ENCODE data around the gene GAL3ST3. TPM values are rescaled to one million over a fixed set of nuclear protein-coding genes. Genes with fewer than 3 reads are reported as not detected.
"Not testable (repeated sequence)": the region's sequence is repeated elsewhere in the genome, so short reads cannot be mapped to it uniquely, and the experiment has no call there.

Gene GAL3ST3, protein sequence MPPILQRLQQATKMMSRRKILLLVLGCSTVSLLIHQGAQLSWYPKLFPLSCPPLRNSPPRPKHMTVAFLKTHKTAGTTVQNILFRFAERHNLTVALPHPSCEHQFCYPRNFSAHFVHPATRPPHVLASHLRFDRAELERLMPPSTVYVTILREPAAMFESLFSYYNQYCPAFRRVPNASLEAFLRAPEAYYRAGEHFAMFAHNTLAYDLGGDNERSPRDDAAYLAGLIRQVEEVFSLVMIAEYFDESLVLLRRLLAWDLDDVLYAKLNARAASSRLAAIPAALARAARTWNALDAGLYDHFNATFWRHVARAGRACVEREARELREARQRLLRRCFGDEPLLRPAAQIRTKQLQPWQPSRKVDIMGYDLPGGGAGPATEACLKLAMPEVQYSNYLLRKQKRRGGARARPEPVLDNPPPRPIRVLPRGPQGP
- 1.5 TPM for total RNA-seq
- long read RNA-seq, partial matches to known transcripts: 0 of 1 reads
- long read RNA-seq, other reads (novel, unspliced or antisense): 0 of 1 reads

DNA sequence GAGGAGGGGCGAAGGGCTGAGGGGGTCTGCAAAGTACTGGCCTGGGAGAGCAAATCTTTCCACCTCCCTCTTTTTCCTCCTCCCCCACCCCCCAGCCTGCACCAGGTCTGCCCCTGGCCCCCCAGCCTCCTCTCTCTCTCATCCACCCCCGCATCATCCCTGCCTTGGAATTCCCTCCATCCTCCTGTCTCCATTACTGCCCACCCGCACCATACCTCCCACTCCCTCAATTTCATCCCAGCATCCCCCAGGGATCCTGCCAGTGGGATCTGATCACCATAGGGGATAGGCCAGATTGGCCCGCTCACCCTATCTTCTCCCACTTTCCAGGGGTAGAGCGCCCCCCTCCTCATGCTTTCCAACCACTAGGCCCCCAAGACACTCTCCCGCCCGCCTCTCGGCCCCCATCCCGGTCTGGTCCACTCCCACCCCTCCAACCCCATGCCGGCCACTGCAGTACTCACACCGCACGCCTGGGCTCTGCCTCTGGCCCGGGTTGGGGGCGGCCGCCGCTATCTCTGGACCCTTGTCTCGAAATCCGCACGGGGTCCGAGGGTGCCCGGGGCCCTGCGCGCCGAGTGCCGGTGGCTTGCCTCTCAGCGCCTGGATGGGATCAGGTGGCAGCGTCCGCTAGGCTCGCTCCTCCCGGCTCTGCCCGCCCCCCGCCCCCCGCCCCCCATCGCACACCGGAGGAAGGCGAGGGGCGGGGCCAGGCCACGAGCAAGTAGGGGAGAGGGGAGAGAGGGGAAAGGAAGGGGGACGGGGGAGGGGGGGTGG lies at the start of gene GAL3ST3:
TSS of gene GAL3ST3 (minus strand) at position 615 of the 777 bp plus-strand sequence. CDS start 3,746 bp downstream, outside the sequence.
- ATAC-seq (no peak), DNase-seq (ENCODE audit: missing footprints) (no peak)
- intact Hi-C loops (cut with DNase I): no loop called here

DNA sequence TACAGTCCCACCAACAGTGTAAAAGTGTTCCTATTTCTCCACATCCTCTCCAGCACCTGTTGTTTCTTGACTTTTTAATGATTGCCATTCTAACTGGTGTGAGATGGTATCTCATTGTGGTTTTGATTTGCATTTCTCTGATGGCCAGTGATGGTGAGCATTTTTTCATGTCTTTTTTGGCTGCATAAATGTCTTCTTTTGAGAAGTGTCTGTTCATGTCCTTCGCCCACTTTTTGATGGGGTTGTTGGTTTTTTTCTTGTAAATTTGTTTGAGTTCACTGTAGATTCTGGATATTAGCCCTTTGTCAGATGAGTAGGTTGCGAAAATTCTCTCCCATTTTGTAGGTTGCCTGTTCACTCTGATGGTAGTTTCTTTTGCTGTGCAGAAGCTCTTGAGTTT lies 43.2 kb upstream of the GAL3ST3 start:
- intact Hi-C loops (cut with DNase I); DNase-seq (ENCODE audit: missing footprints); ATAC-seq: not testable (repeated sequence)

DNA sequence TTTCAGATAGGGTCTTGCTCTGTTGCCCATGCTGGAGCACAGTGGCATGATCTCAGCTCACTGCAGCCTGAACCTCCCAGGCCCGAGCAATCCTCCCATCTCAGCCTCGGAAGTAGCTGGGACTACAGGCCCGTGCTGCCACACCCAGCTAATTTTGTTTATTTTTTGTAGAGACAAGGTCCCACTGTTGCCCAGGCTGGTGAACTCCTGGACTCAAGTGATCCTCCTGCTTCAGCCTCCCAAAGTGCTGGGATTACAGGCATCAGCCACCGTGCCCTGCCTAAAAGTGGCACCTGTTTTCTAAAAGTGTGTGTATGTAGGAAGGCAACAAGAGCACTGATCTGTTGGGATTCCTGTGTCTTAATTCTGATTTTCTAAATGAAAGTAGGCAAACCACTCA lies 41.3 kb upstream of the GAL3ST3 start:
- ATAC-seq (no peak), DNase-seq (ENCODE audit: missing footprints) (peak; percentile 11)
- intact Hi-C loops (cut with DNase I): no loop called here

DNA sequence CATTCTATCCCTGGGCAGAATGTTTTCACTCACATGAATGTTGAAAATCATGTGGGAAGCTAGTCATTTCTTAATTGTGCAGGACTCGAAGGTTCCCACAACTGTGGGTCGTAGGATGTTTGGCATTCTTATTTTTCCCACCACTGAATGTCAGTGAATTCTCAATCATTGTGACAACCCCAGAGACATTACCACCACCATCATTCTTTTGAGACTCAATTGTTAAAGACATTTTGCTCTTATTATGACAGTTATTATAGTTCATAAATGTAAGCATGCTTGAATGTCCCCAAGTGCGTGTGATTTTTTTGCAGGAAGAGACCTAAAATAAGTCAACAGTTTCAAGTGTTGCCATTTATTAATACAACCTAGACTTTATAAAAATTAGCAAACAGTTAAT lies 40.1 kb upstream of the GAL3ST3 start:
- intact Hi-C loops (cut with DNase I): no loop called here
- ATAC-seq: no peak
- DNase-seq (ENCODE audit: missing footprints): no peak

DNA sequence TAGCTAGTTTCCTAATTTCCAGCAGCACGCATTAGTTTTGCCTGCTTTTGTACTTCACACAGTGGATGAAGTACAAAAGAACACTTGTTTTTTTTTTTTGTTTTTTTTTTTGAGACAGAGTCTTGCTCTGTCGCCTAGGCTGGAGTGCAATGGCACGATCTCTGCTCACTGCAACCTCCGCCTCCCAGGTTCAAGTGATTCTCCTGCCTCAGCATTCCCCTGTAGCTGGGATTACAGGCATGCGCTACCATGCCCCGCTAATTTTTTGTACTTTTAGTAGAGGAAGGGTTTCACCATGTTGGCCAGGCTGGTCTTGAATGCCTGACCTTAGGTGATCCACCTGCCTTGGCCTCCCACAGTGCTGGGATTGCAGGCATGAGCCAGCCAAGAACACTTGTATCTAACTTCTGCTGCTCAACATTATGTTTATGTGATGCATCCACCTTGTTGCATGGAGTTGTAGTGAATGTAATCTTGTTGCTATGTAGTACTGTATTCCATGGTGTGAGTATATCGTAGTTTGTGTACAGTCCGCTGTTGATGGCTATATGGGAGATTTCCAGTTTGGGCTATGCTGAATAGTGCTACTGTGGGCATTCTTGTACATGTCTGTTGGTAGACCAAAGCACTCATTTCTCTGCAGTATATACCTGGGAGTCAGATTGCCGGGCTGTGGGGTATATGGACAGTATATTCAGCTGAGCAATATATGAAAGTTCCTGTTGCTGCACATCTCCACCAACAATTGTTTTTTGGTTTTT lies 38.4 kb upstream of the GAL3ST3 start:
- DNase-seq (ENCODE audit: missing footprints) (peak; percentile 56), ATAC-seq (no peak)
- intact Hi-C loops (cut with DNase I): no loop called here

DNA sequence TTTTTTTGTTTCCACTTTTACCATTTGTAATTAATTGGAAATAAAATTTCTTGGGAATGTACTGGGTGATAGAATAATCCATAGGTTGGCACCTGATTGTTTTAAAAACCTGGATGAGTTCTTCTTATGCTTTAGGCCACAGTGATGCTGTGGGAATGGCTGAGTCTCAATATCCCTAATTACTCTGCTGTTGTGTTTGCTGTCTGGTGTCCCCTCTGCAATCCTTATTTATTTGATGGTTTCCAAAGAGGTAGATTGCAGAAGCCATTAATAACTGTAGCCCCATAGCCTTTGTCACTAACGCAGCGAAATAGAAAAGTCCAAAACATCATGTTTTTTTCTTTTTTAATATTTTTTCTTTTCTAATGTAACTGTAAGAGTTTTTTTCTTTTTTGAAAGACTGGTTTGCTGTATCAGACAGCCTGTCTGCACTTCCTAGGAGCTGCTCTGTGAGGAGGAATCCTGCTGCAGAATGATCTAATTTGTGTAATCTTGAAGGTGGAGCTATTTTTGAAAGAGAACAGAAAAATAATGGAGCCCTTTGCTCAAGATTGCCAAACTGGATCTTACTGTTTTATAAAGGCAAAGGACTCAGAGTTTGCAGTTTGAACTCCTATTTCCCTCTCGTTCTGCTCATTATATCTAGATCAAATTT lies 36.0 kb upstream of the GAL3ST3 start:
- no peak for DNase-seq (ENCODE audit: missing footprints)
- intact Hi-C loops (cut with DNase I): no loop called here
- ATAC-seq: no peak

DNA sequence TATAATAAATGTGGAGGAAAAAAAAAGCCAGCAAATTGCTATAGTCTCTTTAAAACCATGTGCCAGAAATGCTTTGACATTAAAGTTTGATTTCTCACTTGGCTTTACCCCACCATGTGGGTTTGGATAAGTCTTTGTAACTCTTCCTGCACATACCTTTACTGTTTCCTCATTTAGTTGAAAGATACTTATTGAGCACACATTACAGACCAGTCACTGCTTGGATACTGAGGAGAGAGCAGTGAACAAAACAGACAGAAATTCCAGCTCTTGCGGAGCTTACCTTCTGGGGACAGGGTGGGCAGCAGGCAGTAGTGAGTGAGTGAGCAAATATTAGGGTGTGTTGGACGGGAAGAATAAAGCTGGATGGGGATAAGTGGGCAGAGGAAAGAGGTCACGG lies 34.8 kb upstream of the GAL3ST3 start:
- ATAC-seq (no peak), DNase-seq (ENCODE audit: missing footprints) (no peak)
- intact Hi-C loops (cut with DNase I): no loop called here

DNA sequence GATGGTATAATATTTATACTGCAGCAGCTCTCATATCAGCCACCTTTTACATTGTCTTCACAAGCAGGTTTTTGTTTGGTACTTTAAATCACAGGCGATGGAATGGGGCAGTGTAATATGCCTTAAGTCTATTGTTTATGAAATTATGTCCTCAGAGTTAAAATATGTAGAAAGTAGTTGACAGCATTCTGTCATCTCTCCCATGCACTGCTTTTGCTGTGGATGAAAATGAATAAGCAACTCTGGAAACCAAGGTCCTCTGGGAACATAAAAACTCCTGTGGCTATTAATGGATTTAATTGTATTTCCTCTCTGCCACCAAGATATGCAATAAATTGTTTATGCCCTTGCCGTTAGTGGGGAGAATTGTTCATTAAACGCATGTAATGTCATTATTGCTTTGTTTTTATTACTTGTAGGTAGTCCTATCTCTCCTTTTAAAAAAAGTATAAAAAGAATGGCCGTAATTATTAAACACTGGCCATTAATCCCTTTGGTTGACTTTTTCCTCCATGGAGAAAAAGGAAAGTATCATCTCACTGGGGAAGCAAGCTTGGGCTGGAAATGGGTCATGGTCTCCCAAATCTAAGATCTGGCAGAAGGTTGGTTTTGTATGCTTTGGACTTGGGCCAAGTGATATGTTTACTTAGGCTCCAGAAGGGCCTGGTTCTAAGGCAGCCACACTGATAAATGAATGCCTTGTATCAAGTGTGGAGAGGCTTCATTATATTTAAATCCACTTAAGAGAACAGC lies 34.2 kb upstream of the GAL3ST3 start:
- intact Hi-C loops (cut with DNase I): no loop called here
- ATAC-seq (no peak), DNase-seq (ENCODE audit: missing footprints) (no peak)

DNA sequence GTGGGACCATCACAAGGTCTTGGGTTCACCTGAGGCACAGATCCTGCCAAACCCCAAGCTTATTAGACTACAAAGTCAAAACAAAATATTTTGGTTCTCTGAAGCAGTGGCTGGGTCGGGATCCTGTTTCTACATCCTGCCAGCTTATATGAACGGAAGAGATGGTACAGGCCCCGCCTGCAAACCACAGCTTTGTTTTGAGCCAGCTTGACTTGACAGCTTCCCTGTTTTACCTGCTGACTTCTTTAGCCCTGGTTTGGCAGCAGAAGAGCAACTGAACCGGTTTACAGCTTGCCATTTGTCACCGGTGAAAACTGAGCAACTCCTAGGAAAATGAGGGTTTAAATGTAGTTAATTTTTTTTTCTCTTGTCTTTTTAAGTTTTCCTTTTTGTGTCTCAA lies 32.5 kb upstream of the GAL3ST3 start:
- intact Hi-C loops (cut with DNase I): no loop called here
- ATAC-seq: peak; percentile 45
- DNase-seq (ENCODE audit: missing footprints): peak; percentile 73

DNA sequence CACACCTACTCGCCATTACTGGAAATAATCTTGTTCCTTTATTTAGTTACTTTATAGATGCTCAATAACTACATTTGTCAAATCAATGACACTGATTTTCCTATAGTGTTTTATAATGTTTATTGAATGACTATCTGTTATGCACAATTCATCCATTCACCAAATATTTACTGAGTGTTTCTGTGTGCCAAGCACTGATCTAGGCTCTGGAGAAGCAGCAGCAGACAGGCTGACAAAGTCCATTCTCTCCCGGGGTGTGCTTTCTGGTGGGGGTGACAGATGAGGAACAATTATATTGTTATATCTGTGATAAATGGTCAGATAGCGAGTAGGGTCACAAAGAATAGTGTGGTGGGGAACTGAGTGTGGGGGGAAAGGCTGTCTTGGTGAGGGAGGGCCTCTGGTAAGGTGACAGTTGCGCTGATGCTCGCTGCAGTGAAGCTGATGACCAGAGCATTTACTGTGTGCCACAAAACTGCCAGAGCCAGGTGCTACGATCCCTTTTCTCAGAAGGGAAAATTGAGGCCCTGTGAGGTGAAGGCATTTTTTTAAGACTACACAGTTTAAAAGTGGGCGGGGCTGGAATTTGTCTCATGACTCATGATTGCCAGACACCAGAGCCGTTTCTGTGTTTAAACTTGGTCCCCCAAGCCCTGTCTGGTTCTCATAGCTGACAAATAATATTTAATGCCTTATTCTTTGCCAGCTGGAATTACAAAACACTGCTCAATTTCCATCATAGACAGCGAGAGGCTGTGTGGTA lies 31.3 kb upstream of the GAL3ST3 start:
- intact Hi-C loops (cut with DNase I): no loop called here
- no peak for DNase-seq (ENCODE audit: missing footprints)
- ATAC-seq: no peak

DNA sequence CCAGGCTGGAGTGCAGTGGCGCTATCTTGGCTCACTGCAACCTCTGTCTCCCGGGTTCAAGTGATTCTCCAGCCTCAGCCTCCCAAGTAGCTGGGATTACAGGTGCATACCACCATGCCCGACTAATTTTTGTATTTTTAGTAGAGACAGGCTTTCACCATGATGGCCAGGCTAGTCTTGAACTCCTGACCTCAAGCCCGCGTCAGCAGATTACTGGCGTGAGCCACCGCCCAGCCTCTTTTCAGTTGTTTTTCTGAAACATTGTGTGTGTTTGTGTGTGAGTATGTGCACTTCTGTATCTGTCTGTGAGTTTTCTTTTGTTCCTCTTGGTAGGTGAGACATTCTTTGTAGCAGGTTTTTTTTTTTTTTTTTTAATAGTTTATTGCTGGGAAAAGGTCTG lies 30.0 kb upstream of the GAL3ST3 start:
- DNase-seq (ENCODE audit: missing footprints); intact Hi-C loops (cut with DNase I); ATAC-seq: not testable (repeated sequence)

DNA sequence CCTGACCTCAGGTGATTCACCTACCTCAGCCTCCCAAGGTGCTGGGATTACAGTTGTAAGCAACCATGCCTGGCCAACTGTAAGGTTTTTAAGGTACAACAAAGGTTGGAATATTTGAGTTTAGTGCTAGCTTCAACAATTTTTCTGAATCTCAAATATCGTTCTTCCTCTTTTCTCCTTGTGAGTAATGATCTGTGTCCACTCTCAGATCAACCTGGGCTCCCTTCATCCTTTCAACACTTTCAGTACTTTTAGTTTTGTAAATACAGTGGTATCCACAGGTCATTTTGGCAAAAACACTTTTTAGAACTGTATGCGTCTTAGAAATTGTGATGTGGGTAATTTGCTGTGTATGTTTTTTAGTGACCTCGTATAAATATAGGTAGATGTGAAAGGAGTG lies 29.0 kb upstream of the GAL3ST3 start:
- intact Hi-C loops (cut with DNase I): no loop called here
- ATAC-seq: no peak
- no peak for DNase-seq (ENCODE audit: missing footprints)

DNA sequence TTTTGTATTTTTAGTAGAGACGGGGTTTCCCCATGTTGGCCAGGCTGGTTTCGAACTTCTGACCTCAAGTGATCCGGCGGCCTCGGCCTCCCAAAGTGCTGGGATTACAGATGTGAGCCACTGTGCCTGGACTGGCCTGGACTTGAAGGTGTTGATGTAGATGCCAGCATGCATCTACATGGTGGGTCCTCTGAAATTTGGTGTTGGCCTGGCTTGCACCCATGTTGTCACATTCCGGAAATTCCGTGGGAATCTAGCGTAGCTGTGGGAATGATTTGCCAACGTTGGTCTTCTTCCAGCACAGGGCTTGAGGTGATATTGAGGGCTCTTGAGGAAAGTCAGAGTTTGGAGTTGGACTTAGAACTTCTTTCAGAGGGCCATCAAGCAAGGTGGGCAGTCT lies 27.6 kb upstream of the GAL3ST3 start:
- intact Hi-C loops (cut with DNase I): no loop called here
- ATAC-seq (peak; percentile 31), DNase-seq (ENCODE audit: missing footprints) (no peak)

DNA sequence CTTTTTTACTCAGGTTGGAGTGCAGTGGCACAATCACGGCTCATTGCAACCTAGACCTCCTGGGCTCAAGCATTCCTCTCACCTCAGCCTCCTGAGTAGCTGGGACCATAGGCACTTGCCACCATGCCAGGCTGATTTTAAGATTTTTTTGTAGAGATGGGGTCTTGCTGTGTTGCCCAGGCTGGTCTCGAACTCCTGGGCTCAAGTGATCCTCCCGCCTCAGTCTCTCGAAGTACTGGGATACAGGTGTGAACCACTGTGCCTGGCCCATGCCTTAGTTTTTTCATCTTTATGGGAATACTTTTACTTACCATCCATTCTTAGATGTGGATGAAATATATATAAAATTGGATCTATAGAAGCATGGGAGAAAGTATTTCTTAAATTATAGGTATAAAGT lies 26.3 kb upstream of the GAL3ST3 start:
- ATAC-seq (no peak), DNase-seq (ENCODE audit: missing footprints) (no peak)
- intact Hi-C loops (cut with DNase I): no loop called here

DNA sequence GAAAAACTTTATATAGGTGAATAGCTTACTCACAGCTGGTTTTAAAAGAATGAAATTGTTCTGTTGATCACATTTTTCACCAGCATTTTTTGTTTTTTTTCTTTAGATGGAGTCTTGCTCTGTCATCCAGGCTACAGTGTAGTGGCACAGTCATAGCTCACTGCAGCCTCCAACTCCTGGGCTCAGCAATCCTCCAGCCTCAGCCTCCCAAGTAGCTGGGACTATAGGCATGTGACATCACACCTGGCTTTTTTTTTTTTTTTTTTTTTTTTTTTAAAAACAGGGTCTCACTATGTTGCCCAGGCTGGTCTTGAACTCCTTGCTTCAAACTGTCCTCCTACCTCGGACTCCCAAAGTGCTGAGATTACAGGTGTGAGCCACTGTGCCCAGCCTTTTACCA lies 24.7 kb upstream of the GAL3ST3 start:
- no peak for ATAC-seq
- no peak for DNase-seq (ENCODE audit: missing footprints)
- intact Hi-C loops (cut with DNase I): no loop called here

DNA sequence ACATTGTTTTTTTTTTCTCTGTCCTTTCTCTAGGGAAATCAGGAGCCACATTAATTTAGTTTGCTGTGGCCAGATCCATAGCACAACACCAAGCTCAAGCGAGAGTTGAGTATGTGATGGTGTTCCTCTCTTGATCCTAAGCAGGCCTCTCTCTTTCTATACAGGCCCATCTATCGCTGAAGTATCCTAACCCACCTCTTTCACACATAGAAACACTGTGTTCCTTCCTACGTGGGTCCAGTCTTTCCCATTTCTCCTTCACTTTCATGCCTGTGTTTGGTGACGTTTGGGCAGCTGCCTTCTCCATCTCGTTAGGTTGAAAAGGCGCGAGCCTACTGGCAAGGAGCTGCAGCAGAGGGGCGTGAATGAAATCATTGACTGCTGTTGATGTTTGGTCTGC lies 23.6 kb upstream of the GAL3ST3 start:
- DNase-seq (ENCODE audit: missing footprints) (no peak), ATAC-seq (no peak)
- intact Hi-C loops (cut with DNase I): no loop called here

DNA sequence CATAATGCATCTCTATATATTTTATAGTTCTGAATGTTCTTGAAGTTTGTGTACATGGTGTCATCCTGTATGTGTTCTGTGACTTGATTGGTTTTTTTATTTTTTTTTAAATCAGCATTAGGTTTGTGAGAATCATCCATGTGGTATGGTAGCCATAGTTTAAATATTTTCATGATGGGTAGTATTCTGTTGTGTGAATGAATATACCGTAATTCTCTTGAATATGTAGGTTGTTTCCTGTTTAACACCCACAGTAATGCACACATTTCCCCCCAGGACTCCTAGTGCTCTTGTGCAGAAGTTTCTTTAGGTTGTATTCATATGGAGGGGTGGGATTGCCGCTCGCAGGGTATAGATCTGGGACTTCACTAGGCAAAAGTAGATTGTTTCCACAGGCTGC lies 23.1 kb upstream of the GAL3ST3 start:
- no peak for DNase-seq (ENCODE audit: missing footprints)
- intact Hi-C loops (cut with DNase I): no loop called here
- no peak for ATAC-seq

Data from Right ventricle myocardium inferior (tissue), 1 donor.